ENCODE measurements around the gene SKIL.

DNA sequence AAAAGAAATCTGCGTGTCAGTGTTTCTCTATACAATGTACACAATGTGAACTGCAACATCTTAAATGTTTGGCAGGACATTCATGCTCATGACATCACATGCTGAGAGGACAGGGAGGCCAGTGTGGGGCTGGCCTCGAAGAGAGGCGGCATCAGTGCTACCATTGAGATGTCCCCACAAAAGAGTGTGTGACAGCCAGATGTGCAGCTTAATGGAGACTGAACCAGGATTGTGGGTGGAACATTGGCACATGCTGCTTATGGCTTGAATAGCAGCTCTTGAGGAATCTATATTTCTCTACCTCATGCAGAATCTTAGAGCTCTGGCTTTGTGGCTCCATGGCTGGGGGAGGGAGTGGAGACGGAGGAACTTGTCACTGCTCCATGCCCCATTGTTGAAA lies 79.7 kb downstream of the SKIL start:
- TF ChIP-seq, protein P1, sequence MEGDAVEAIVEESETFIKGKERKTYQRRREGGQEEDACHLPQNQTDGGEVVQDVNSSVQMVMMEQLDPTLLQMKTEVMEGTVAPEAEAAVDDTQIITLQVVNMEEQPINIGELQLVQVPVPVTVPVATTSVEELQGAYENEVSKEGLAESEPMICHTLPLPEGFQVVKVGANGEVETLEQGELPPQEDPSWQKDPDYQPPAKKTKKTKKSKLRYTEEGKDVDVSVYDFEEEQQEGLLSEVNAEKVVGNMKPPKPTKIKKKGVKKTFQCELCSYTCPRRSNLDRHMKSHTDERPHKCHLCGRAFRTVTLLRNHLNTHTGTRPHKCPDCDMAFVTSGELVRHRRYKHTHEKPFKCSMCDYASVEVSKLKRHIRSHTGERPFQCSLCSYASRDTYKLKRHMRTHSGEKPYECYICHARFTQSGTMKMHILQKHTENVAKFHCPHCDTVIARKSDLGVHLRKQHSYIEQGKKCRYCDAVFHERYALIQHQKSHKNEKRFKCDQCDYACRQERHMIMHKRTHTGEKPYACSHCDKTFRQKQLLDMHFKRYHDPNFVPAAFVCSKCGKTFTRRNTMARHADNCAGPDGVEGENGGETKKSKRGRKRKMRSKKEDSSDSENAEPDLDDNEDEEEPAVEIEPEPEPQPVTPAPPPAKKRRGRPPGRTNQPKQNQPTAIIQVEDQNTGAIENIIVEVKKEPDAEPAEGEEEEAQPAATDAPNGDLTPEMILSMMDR (conservative IDR thresholded peaks at IDR 0.05), result no peak
- no peak for TF ChIP-seq ZFX (IDR thresholded peaks at IDR 0.05)

All from C4-2B (cell line).